GM21723 (cell line): ENCODE data around the gene IFNL1.
"Not testable (repeated sequence)": the region's sequence is repeated elsewhere in the genome, so short reads cannot be mapped to it uniquely, and the experiment has no call there.

Source experiments
- ATAC-seq: cut with Tn5 transposase; IDR thresholded peaks from one replicate; pipeline ENCODE4 v1.9.1; 2021; ENCODE audit warnings: mild to moderate bottlenecking, moderate library complexity; ENCODE audit not compliant: unreplicated experiment

IFNL1 gene

GRCh38 chr19:39269369-39269768 is 26.8 kb upstream of the IFNL1 start:
- ATAC-seq: not testable (repeated sequence)

DNA sequence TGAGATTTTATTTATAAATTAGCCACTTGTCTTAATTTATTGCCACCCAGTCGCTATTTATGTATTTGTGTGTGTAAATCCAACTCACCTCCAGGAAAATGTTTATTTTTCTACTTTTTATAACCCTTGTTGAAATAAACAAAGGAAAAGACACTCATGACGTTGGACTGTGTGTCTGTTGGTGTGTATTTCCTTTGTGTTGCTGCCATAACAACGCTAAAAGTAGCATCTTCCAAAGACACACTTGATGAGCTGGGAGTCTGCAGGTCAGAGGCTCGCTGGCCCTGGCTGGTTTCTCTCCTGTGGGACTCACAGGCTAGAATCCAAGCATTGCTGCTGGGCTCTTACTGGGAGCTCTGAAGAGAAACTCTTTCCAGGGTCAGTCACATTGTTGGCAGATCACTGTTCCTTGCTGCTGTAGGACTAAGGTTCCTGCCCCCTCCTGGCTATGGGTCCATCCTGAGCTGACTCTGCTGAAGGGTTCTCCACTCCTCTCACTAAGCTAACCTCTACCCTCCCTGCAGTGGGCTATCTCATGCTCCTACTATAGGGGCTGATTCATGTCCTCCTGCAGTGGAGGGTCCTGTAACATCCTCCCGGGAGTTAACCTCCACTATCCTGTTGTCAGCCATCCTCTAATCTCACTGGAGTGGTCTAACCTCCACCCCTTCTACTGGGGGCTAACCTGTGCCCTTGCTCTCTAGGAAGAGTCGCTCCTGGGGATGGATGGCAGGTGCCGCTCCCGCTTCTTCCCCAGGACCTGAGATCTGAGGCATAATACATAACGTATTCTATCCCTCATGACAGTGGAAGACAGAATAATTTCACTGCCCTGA is 26.0 kb upstream of the IFNL1 start:
- no peak for ATAC-seq

- not testable (repeated sequence) for ATAC-seq
Measured at GRCh38 chr19:39273859-39274258, 22.3 kb upstream of the IFNL1 start.

DNA sequence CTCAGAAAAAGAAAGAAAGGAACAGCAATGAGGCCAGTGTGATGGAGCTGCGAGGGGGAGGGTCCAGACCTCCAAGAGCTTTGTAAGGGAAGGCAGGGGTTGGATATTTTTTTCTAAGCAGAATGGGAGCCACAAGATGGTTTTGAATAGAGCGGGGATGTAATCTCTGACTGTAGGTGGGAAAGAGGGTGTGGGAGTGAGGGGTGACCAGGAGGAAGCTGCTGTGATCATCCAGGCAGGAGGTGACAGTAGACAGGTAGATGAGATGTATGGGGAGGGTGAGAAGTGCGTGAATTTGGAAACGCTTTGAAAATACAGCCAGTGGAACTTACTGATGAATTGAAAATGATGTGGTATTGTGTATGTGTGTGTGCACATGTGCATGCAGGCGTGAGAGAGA is 20.6 kb upstream of the IFNL1 start:
- ATAC-seq: no peak

DNA sequence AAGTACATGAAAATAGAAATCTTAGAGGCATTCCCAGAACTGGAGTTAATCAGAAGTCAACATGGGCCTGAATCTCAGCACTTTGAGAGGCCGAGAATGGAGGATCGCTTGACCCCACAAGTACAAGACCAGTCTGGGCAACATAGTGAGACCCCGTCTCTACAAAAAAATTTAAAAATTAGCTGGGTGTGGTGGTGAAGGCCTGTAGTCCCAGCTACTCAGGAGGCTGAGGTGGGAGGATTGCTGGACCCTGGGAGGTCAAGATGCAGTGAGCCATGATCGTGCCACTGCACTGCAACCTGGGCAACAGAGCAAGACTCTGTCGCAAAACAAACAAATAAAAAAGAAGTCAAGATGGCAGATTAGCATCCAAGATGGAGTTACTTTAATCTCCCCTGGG is 19.5 kb upstream of the IFNL1 start:
- ATAC-seq: no peak

DNA sequence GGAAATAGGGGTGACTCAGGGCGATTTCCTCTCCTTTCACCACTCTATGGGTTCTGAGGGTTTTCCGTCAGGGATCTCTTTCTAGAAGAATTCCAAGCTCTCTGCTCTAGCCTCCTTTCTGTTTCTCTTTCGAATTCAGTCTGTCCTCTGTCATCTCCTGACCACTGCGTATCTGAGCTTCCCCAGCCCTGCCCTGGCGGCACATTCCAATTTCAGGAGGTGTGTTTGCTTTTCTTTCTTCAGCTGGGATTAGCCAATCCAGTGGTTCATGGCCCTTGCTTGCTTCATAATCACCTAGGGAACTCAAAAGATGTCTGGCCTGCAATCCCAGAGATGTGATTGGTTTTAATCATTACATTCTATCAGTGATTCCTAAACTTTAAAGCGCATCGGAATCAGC is 18.6 kb upstream of the IFNL1 start:
- no peak for ATAC-seq

DNA sequence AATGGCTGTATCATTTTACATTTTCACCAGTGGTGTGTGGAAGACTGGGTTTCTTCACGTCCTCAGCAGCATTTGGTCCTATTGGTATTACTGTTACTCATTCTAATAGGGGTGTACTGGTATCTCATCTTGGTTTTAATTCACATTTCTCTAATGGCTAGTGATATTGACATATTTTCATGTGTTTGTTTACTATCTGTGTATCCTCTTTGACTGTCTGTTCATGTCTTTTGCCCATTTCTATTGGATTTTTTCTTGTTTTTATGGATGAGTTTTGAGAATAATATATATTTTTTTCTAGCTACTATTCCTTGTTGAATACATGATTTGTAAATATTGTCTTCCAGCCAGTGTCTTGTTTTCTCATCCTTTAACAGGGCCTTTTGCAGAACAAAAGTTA is 14.2 kb upstream of the IFNL1 start:
- no peak for ATAC-seq

- no peak for ATAC-seq
Measured at GRCh38 chr19:39284032-39284431, 12.2 kb upstream of the IFNL1 start.

DNA sequence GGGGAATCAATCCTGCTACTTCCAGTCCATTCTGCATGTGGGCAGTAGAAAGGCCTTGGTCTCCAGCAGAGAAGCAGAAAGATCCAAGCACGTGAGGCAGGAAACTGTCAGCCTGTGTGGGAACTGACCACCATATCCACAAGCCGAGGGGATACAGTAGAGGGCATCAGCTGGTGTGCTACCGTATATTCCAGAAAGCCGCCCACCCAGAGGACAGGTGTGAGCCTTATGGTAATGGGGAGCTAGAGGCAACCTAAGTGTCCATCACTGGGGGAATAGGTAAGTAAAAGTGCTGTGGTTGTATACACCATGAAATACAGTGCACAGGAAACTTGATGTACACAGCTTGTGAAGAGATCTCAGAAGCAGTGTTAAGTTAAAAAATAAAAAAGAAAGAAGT is 2.8 kb upstream of the IFNL1 start:
- no peak for ATAC-seq

DNA sequence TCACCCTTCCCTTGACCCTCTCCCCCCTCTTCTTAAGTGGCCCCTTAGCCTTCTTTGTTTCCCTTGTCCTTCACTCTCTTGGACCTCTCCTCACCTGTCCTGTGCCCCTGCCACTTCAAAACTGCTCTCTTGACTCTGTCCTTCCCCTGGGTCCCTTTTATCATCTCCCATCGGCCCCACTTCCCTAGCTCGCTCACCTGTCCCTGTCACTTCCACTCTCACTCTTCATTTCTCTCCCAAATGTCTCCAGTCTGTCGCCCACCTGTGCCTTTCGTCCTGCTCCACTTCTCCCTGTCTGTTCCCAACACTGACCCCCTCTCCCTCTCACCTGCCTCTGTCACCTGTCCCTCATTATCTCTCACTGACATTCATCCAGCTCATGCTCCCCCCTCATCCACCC is 699 bp downstream of the IFNL1 start:
- no peak for ATAC-seq

DNA sequence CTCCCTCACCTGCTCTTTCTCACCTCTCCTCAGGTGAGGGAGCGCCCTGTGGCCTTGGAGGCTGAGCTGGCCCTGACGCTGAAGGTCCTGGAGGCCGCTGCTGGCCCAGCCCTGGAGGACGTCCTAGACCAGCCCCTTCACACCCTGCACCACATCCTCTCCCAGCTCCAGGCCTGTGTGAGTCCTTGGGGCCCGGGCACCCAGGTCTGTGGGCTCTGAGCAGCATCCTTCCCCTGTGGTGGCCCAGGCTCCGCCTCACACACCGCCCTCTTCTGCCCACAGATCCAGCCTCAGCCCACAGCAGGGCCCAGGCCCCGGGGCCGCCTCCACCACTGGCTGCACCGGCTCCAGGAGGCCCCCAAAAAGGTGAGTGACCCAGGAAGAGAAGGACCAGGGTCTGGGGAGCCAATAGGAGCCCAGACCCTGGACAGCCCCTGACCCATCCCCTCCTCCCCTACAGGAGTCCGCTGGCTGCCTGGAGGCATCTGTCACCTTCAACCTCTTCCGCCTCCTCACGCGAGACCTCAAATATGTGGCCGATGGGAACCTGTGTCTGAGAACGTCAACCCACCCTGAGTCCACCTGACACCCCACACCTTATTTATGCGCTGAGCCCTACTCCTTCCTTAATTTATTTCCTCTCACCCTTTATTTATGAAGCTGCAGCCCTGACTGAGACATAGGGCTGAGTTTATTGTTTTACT is 1.9 kb downstream of the IFNL1 start:
- no peak for ATAC-seq

DNA sequence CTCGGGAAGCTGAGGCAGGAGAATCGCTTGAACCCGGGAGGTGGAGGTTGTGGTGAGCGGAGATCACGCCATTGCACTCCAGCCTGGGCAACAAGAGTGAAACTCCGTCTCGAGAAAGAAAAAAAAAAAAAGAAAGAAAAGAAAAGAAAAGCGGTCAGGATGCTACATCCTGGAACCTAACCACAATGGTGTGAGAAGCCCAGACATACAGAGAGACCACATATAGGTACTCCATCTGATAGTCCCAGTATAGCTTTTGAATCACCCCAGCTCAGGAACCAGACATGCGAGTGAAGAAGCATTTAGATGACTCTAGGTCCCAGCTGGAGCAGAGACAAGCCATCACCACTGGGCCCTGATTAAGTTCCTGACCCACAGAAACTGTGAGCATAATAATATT is 3.2 kb downstream of the IFNL1 start:
- no peak for ATAC-seq

DNA sequence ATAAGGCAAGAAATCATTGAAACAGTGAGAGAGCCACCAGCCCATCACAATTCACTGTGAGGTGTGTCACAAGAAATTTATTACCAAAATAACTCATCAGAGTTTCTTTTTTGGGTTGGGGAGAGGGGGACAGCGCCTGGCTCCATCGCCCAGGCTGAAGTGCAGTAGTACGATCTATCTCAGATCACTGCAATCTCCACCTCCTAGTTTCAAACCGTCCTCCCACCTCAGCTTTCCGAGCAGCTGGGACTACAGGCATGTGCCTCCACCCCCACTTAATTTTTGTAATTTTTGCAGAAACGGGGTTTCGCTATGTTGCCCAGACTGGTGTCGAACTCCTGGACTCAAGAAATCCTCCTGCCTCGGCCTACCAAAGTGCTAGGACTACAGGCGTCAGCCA is 3.6 kb downstream of the IFNL1 start:
- ATAC-seq: no peak

DNA sequence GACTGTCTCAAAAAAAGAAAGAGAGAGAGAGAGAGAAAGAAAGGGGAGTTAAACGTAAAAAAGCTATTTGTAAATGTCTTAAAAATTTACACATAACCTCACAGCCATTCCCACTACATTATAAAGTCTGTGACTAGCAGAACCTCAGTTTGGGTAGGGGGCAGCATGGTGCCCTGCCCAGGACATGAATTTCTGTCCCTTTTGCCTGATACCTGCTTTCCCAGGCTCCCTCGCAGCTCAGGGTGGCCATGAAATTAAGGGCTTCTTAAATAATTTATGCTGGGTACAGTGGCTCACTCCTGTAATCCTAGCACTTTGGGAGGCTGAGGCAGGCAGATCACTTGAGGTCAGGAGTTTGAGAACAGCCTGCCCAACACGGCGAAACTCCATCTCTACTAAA is 4.8 kb downstream of the IFNL1 start:
- no peak for ATAC-seq

GRCh38 chr19:39301562-39301961 is 5.4 kb downstream of the IFNL1 start:
- ATAC-seq: no peak

DNA sequence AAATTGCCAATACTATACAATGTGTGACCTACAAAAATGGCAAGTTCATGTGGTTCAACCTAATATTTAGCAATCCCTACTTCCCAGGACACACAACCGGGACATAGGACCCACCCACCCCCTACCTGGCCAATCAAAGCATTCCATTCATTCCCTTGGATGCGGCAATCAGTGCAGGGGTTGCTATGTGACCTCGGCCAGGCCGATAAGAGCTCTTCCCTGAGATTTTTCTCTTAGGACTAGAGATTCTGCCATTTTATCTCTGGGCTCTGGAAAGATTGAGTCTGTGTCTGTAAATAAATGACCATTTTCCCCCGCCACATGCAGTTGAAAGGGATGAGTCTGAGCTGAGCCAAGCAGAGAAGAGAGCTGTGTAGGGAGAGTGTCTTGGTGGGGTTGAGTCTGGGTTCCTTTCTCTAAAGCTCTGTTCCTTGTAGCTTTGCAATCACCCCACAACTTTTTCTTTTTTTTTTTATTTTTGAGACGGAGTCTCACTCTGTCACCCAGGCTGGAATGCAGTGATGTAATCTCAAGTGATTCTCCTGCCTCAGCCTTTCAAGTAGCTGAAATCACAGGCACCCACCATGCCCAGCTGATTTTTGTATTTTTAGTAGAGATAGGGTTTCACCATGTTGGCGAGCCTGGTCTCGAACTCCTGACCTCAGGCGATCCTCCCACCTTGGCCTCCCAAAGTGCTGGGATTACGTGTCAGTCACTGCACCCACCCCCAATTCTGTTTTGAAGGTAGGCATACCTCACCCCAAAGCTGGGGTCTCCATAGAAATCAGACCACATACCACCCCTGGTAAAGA is 7.4 kb downstream of the IFNL1 start:
- ATAC-seq: no peak

DNA sequence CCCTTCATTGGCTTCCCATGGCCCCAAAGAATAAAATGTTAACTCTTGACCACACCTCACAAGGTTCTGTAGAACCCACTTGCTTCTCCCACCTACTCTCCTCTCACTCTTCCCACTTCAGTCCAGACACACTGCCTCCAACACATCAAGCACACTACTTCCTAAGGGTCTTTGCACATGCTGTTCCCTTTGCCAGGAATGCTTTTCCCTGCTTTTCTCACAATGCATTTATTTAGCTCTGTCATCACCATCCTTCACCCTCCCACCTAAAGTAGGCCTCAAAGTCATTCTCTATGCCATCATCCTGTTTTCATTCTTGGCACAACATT is 7.9 kb downstream of the IFNL1 start:
- no peak for ATAC-seq

- ATAC-seq: no peak
Measured at GRCh38 chr19:39304701-39305571, 8.7 kb downstream of the IFNL1 start.

DNA sequence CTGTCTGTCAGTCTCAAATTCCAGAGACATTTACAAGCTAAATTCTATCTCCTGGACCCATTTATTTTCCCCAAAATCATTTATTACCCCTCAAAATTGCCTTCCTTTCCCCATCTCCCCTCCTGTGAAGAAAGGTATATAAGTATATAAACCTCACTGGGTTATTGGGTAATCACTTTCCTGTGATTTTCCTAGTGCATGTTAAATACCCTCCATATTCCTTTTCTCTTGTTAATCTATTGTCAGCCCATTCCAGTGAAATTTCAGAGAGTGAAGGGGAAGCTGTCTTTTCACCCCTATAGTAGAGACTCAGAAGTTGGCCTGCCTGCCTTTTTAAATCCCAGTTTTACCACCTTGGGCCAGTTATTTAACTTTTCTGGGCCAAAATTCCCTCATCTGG is 9.9 kb downstream of the IFNL1 start:
- no peak for ATAC-seq

- no peak for ATAC-seq
Measured at GRCh38 chr19:39307046-39307821, 11.0 kb downstream of the IFNL1 start.
